ENCODE measurements around the gene TTYH1. TPM values are rescaled to one million over a fixed set of nuclear protein-coding genes. Genes with fewer than 3 reads are reported as not detected.

Gene TTYH1
- total RNA-seq, 2 experiments from 2014 or later: 0.99 to 1.3 TPM

- Mint-ChIP-seq H3K36me3 (ENCODE audit: low read depth) (no peaks in the 10 kb centered on the region), H3K4me1 (ENCODE audit: low read depth) (peaks cover 33% of the 10 kb centered on the region), H3K4me3 (no peak overlapping the region), H3K9me3 (ENCODE audit: insufficient read depth) (no peaks in the 10 kb centered on the region), H3K27me3 (ENCODE audit: low read depth) (peaks cover 34% of the 10 kb centered on the region), H3K27ac (no peak overlapping the region)
- ATAC-seq (no peak), DNase-seq (no peak)
- CTCF ChIA-PET: interaction anchor here (0.9 to 1.9 kb wide), 4 partner anchors 197 to 403 kb away, joined by 3 to 12 read pairs (median 4); no protein-coding TSS in a partner anchor
- POLR2A ChIA-PET: interaction anchor here (1.6 kb wide), 1 partner anchor 14 kb away, joined by 4 read pairs; the partner anchor contains the start of gene LENG9
Measured at GRCh38 chr19:54477650-54478049, 62.4 kb downstream of the TTYH1 start.

- no peaks in the 10 kb centered on the region for H3K36me3 Mint-ChIP-seq (ENCODE audit: low read depth)
- H3K27me3 Mint-ChIP-seq (ENCODE audit: low read depth): peaks cover 28% of the 10 kb centered on the region
- ChIA-PET CTCF (interaction anchor here (0.7 to 4.8 kb wide), 11 partner anchors 40 to 203 kb away, joined by 3 to 48 read pairs (median 4); no protein-coding TSS in a partner anchor), POLR2A (no interaction called here)
- peaks cover 32% of the 10 kb centered on the region for H3K4me1 Mint-ChIP-seq (ENCODE audit: low read depth)
- no peaks in the 10 kb centered on the region for H3K9me3 Mint-ChIP-seq (ENCODE audit: insufficient read depth)
- H3K27ac Mint-ChIP-seq: no peak overlapping the region
- no peak overlapping the region for H3K4me3 Mint-ChIP-seq
- DNase-seq: peak; percentile 64
- peak; percentile 49 for ATAC-seq
Measured at GRCh38 chr19:54478677-54479266, 63.5 kb downstream of the TTYH1 start.

- DNase-seq (no peak), ATAC-seq (no peak)
- CTCF ChIA-PET: interaction anchor here (0.8 to 4.8 kb wide), 6 partner anchors 39 to 201 kb away, joined by 3 to 48 read pairs (median 8); no protein-coding TSS in a partner anchor
- Mint-ChIP-seq H3K4me1 (ENCODE audit: low read depth) (peaks cover 32% of the 10 kb centered on the region), H3K4me3 (no peak overlapping the region), H3K27ac (no peak overlapping the region), H3K9me3 (ENCODE audit: insufficient read depth) (no peaks in the 10 kb centered on the region), H3K27me3 (ENCODE audit: low read depth) (peaks cover 27% of the 10 kb centered on the region), H3K36me3 (ENCODE audit: low read depth) (no peaks in the 10 kb centered on the region)
- POLR2A ChIA-PET: no interaction called here
Measured at GRCh38 chr19:54480051-54480450, 64.8 kb downstream of the TTYH1 start.

GRCh38 chr19:54481326-54481930 lies 66.2 kb downstream of the TTYH1 start:
- peaks cover 32% of the 10 kb centered on the region for H3K4me1 Mint-ChIP-seq (ENCODE audit: low read depth)
- H3K27ac Mint-ChIP-seq: no peak overlapping the region
- no peaks in the 10 kb centered on the region for H3K36me3 Mint-ChIP-seq (ENCODE audit: low read depth)
- H3K4me3 Mint-ChIP-seq: no peak overlapping the region
- peaks cover 30% of the 10 kb centered on the region for H3K27me3 Mint-ChIP-seq (ENCODE audit: low read depth)
- ChIA-PET POLR2A (no interaction called here), CTCF (interaction anchor here (0.8 to 4.8 kb wide), 17 partner anchors 9 to 435 kb away, joined by 3 to 48 read pairs (median 3); partner anchors contain the start of gene CDC42EP5)
- DNase-seq: peak; percentile 60
- no peaks in the 10 kb centered on the region for H3K9me3 Mint-ChIP-seq (ENCODE audit: insufficient read depth)
- peak; percentile 64 for ATAC-seq

- Mint-ChIP-seq H3K4me3 (peak overlapping the region; percentile 29), H3K27me3 (ENCODE audit: low read depth) (peaks cover 19% of the 10 kb centered on the region), H3K9me3 (ENCODE audit: insufficient read depth) (no peaks in the 10 kb centered on the region), H3K36me3 (ENCODE audit: low read depth) (no peaks in the 10 kb centered on the region), H3K4me1 (ENCODE audit: low read depth) (peaks cover 32% of the 10 kb centered on the region), H3K27ac (no peak overlapping the region)
- no peak for ATAC-seq
- ChIA-PET CTCF (interaction anchor here (2.3 to 4.8 kb wide), 3 partner anchors 13 to 191 kb away, joined by 7 to 48 read pairs (median 30); no protein-coding TSS in a partner anchor), POLR2A (no interaction called here)
- no peak for DNase-seq
Measured at GRCh38 chr19:54482889-54483288, 67.6 kb downstream of the TTYH1 start.

- Mint-ChIP-seq H3K36me3 (ENCODE audit: low read depth) (no peaks in the 10 kb centered on the region), H3K4me1 (ENCODE audit: low read depth) (peaks cover 27% of the 10 kb centered on the region), H3K9me3 (ENCODE audit: insufficient read depth) (no peaks in the 10 kb centered on the region), H3K27me3 (ENCODE audit: low read depth) (peaks cover 19% of the 10 kb centered on the region), H3K27ac (no peak overlapping the region), H3K4me3 (no peak overlapping the region)
- CTCF ChIA-PET: no interaction called here
- POLR2A ChIA-PET: no interaction called here
- no peak for ATAC-seq
- DNase-seq: no peak
Measured at GRCh38 chr19:54484451-54484850, 69.2 kb downstream of the TTYH1 start.

- peaks cover 26% of the 10 kb centered on the region for H3K27me3 Mint-ChIP-seq (ENCODE audit: low read depth)
Measured at GRCh38 chr19:54485851-54486250, 70.6 kb downstream of the TTYH1 start.

More at GRCh38 chr19:54485851-54486250, 70.6 kb downstream of the TTYH1 start:
- Mint-ChIP-seq H3K9me3 (ENCODE audit: insufficient read depth) (no peaks in the 10 kb centered on the region), H3K36me3 (ENCODE audit: low read depth) (no peaks in the 10 kb centered on the region), H3K4me3 (no peak overlapping the region), H3K4me1 (ENCODE audit: low read depth) (peaks cover 15% of the 10 kb centered on the region), H3K27ac (no peak overlapping the region)
- DNase-seq: no peak
- POLR2A ChIA-PET: no interaction called here
- CTCF ChIA-PET: no interaction called here
- ATAC-seq: no peak

Other genes with a start within 250 kb of the TTYH1 start
- gene TMC4, start 242.3 kb upstream of the TTYH1 start, total RNA-seq: under 1 TPM; 0.55 to 0.76 TPM
- 10 to 100 TPM; 56.9 to 58.8 TPM for gene MBOAT7, start 225.9 kb upstream of the TTYH1 start, total RNA-seq
- gene TSEN34, start 224.2 kb upstream of the TTYH1 start, total RNA-seq: 10 to 100 TPM; 11.2 to 11.9 TPM
- 1,000 to 10,000 TPM; 1,244 to 1,253 TPM for gene RPS9, start 214.6 kb upstream of the TTYH1 start, total RNA-seq
- gene LILRB3, start 192.5 kb upstream of the TTYH1 start, total RNA-seq: 1 to 10 TPM; 1.1 to 1.5 TPM
- under 1 TPM in 1 of 2 experiments, not detected in 1; 0.18 TPM for gene LILRA6, start 172.7 kb upstream of the TTYH1 start, total RNA-seq
- not detected for gene LILRB5, start 158.2 kb upstream of the TTYH1 start, total RNA-seq
- gene LILRB2, start 134.4 kb upstream of the TTYH1 start, total RNA-seq: not detected
- not detected for gene LILRA5, start 102.3 kb upstream of the TTYH1 start, total RNA-seq
- gene LILRA4, start 76.3 kb upstream of the TTYH1 start, total RNA-seq: not detected
- gene LAIR1, start 50.5 kb upstream of the TTYH1 start, total RNA-seq: 10 to 100 TPM; 92.8 to 97.6 TPM
- gene LENG8, start 33.7 kb downstream of the TTYH1 start, total RNA-seq: 100 to 1,000 TPM; 171 to 181 TPM
- 1 to 10 TPM; 5.3 to 5.6 TPM for gene LENG9, start 48.3 kb downstream of the TTYH1 start, total RNA-seq
- not detected for gene CDC42EP5, start 57.8 kb downstream of the TTYH1 start, total RNA-seq
- gene LAIR2, start 87.4 kb downstream of the TTYH1 start, total RNA-seq: 1 to 10 TPM; 1.4 to 1.6 TPM
- not detected for gene LILRA2, start 158.3 kb downstream of the TTYH1 start, total RNA-seq
- gene LILRA1, start 178.2 kb downstream of the TTYH1 start, total RNA-seq: not detected
- gene LILRB1, start 215.0 kb downstream of the TTYH1 start, total RNA-seq: under 1 TPM; 0.91 to 0.92 TPM
- not detected for gene LILRB4, start 247.5 kb downstream of the TTYH1 start, total RNA-seq

Measured in activated CD8-positive, alpha-beta T cell treated with anti-CD3 and anti-CD28 coated beads, Interleukin-2, amount 10 ng/mL, durations not matched to agents 7 days and 5 days (primary cell).